ENCODE results near the gene CHST13. TPM values are rescaled to one million over a fixed set of nuclear protein-coding genes. Genes with fewer than 3 reads are reported as not detected.
A peak's percentile ranks its signal among the peaks of the same experiment; 100 is the strongest.

CHST13 gene
- total and polyA plus RNA-seq, 2 of the 4 experiments (the other 2 are of a cell fraction): not detected

DNA sequence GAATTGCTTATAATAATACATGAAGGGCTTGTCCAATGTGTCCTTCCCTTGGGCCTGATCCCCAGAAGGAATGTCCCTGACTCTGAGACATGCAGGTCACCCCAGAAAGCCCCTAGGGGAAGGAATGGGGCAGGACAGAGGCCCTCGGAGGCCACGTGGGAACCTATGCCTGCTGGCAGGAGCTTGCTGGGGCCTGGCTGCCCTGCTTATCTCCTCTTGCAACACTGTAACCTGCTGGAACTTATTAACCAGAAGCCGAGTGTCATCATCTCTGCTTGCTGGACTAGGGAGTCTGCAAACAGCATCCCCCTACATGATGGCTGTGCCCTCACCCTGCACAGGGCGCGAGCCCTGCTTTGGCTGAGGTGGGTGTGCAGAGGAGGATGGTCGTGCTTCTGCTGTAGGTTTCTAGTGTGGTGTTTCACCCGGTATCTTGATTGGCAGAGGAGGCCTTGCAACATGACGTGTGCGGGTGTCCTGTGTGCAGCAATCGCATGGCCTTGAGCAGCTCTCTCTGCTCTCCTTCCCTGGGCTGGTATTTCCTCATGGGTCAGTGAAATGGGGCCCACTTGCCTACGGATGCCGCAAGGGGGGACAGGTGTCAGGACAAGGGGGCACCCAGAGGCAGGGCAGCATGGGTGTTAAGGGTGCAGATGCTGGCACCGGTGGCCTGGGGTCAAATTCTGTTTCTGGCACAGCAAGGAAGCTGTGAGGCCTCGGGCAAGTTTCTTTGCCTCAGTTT, 5.0 kb downstream of the CHST13 start:
- Histone ChIP-seq H3K18ac (ENCODE audit: low read depth, low read length) (no peak overlapping the region), H3K4me2 (ENCODE audit: low read depth, low read length) (no peak overlapping the region), H3K27me3 (ENCODE audit: control insufficient read depth, insufficient read depth, low read length) (peaks cover 35% of the 10 kb centered on the region), H2BK120ac (ENCODE audit: low read depth, low read length) (no peak overlapping the region), H3K79me1 (ENCODE audit: low read depth in 1 of 2, low read length in 2 of 2) (no peaks in the 10 kb centered on the region), H2BK15ac (ENCODE audit: low read depth, low read length) (no peak overlapping the region), H3K4me1 (ENCODE audit: control insufficient read depth, insufficient read depth, low read length) (no peaks in the 10 kb centered on the region; the same call in 1 of the 2 replicates), H3K9ac (ENCODE audit: low read depth, low read length) (no peak overlapping the region), H3K9me3 (ENCODE audit: control insufficient read depth, insufficient read depth, low read length) (no peaks in the 10 kb centered on the region), H2BK5ac (ENCODE audit: low read depth, low read length, poor library complexity, severe bottlenecking) (no peak overlapping the region), H3K4me3 (ENCODE audit: insufficient read depth, low read depth, low read length) (no peak overlapping the region), H4K5ac (ENCODE audit: low read depth, low read length) (no peak overlapping the region), H2AK9ac (replicated peaks; ENCODE audit: low read depth, low read length, poor library complexity) (no peak overlapping the region), H3K36me3 (ENCODE audit: control insufficient read depth, insufficient read depth, low read length) (no peaks in the 10 kb centered on the region), H2AK5ac (ENCODE audit: low read depth, low read length) (no peak overlapping the region), H3K14ac (replicated peaks; ENCODE audit: low read depth, low read length) (no peak overlapping the region), H3K9me1 (ENCODE audit: insufficient read depth, low read length) (no peaks in the 10 kb centered on the region; the same call in 1 of the 2 replicates), H2BK20ac (ENCODE audit: low read depth, low read length) (no peak overlapping the region), H3K23ac (ENCODE audit: low read depth, low read length) (no peak overlapping the region), H4K91ac (ENCODE audit: insufficient read depth, low read depth, low read length) (no peak overlapping the region), H4K20me1 (ENCODE audit: insufficient read depth, low read length) (no peaks in the 10 kb centered on the region), H3K56ac (ENCODE audit: extremely low read depth, insufficient read depth, low read length) (no peak overlapping the region), H3K4ac (ENCODE audit: low read depth, low read length) (no peak overlapping the region), H2AFZ (replicated peaks; ENCODE audit: low read length, poor library complexity) (no peak overlapping the region), H3K27ac (ENCODE audit: insufficient read depth, low read length) (no peak overlapping the region), H4K8ac (ENCODE audit: low read depth in 2 of 2, low read length in 2 of 2) (no peak overlapping the region)
- ATAC-seq (ENCODE audit: low read depth) (peak; percentile 12; the same call in 1 of the 2 replicates), DNase-seq (no peak)
- dilution Hi-C loops (cut with HindIII; ENCODE audit: low sequenced_read_pairs, unreplicated experiment) (no loop called here), intact Hi-C loops (cut with micrococcal nuclease) (no loop called here), in situ Hi-C loops (cut with MboI; ENCODE audit: low sequenced_read_pairs) (loop anchor here (10.0 kb wide), 1 partner anchor 926 kb away; no protein-coding TSS in a partner anchor)
- 90% methylated on average over 4 of the region's 14 CpGs; no CpG with 5 or more reads in 1 of the 2 experiments for WGBS, 2 experiments (ENCODE audit: extremely low coverage in 2 of 2, insufficient read length in 1 of 2)
- ChIA-PET CTCF (no interaction called here), POLR2A (ENCODE audit: unreplicated experiment) (no interaction called here)
- no TSS peak for BruUV-seq (replicated peaks)
- TF ChIP-seq NFE2L2 (IDR thresholded peaks at IDR 0.05; ENCODE audit: low read depth, low read length): no peak
- no peak for TF ChIP-seq RAD21 (IDR thresholded peaks at IDR 0.05; ENCODE audit: low read length)
- TF ChIP-seq, protein P1, sequence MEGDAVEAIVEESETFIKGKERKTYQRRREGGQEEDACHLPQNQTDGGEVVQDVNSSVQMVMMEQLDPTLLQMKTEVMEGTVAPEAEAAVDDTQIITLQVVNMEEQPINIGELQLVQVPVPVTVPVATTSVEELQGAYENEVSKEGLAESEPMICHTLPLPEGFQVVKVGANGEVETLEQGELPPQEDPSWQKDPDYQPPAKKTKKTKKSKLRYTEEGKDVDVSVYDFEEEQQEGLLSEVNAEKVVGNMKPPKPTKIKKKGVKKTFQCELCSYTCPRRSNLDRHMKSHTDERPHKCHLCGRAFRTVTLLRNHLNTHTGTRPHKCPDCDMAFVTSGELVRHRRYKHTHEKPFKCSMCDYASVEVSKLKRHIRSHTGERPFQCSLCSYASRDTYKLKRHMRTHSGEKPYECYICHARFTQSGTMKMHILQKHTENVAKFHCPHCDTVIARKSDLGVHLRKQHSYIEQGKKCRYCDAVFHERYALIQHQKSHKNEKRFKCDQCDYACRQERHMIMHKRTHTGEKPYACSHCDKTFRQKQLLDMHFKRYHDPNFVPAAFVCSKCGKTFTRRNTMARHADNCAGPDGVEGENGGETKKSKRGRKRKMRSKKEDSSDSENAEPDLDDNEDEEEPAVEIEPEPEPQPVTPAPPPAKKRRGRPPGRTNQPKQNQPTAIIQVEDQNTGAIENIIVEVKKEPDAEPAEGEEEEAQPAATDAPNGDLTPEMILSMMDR (conservative IDR thresholded peaks at IDR 0.05; ENCODE audit: low read depth, low read length): 0 out of 2 replicates have a peak, but pooled peaks have one; percentile 3
- TF ChIP-seq POLR2A (IDR thresholded peaks at IDR 0.05; ENCODE audit: low read depth, low read length): no peak
- no peak for TF ChIP-seq MAFK (IDR thresholded peaks at IDR 0.05; ENCODE audit: low read depth, low read length)
- TF ChIP-seq BHLHE40 (IDR thresholded peaks at IDR 0.05; ENCODE audit: low read depth, low read length): no peak
- no peak for TF ChIP-seq MAZ (IDR thresholded peaks at IDR 0.05; ENCODE audit: borderline replicate concordance, low read depth, low read length)
- no peak for TF ChIP-seq CHD1 (IDR thresholded peaks at IDR 0.05; ENCODE audit: low read depth, low read length)
- TF ChIP-seq FOS (IDR thresholded peaks at IDR 0.05; ENCODE audit: low read depth, low read length): no peak
- no peak for TF ChIP-seq CEBPB (IDR thresholded peaks at IDR 0.05; ENCODE audit: low read depth, low read length)
- no peak for TF ChIP-seq RFX5 (IDR thresholded peaks at IDR 0.05; ENCODE audit: low read depth, low read length)
- TF ChIP-seq, protein P2, sequence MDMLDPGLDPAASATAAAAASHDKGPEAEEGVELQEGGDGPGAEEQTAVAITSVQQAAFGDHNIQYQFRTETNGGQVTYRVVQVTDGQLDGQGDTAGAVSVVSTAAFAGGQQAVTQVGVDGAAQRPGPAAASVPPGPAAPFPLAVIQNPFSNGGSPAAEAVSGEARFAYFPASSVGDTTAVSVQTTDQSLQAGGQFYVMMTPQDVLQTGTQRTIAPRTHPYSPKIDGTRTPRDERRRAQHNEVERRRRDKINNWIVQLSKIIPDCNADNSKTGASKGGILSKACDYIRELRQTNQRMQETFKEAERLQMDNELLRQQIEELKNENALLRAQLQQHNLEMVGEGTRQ (IDR thresholded peaks at IDR 0.05; ENCODE audit: low read depth, low read length): peak; percentile 10; the same call in 1 of the 2 replicates
- TF ChIP-seq ELK1 (IDR thresholded peaks at IDR 0.05; ENCODE audit: borderline replicate concordance, low read depth, low read length): no peak
- TF ChIP-seq RCOR1 (IDR thresholded peaks at IDR 0.05; ENCODE audit: insufficient replicate concordance, low read length): no peak
- no peak for TF ChIP-seq MXI1 (IDR thresholded peaks at IDR 0.05; ENCODE audit: borderline replicate concordance, low read depth, low read length)
